Neural progenitor cell (in vitro differentiated cells): ENCODE measurements around the gene KCNH2. TPM values are rescaled to one million over a fixed set of nuclear protein-coding genes. Genes with fewer than 3 reads are reported as not detected.

Experiments
- DNase-seq: peaks from one replicate; pipeline ENCODE4 v3.0.0-alpha.2; 2016; ENCODE audit warnings: low spot score
- H2AFZ ChIP-seq: fragments of 200-600 bp; sonication (generic); replicated peaks from 2 replicates; pipeline ENCODE4 v1.6.1; 2016; ENCODE audit warnings: antibody characterized with exemption
- H3F3A ChIP-seq: fragments of 200-600 bp; sonication (generic); 2 replicates; pipeline ENCODE4 v1.6.1; 2016; ENCODE audit warnings: antibody characterized with exemption, low read depth
- H3K27ac ChIP-seq: fragments of 200-600 bp; sonication (generic); 2 replicates; pipeline ENCODE4 v1.5.1; 2016; ENCODE audit warnings: mild to moderate bottlenecking
- H3K27me3 ChIP-seq: fragments of 200-600 bp; sonication (generic); 2 replicates; pipeline ENCODE4 v1.6.1; 2016; ENCODE audit warnings: mild to moderate bottlenecking, moderate library complexity
- H3K36me3 ChIP-seq: fragments of 200-600 bp; sonication (generic); 2 replicates; pipeline ENCODE4 v1.5.1; 2016
- H3K4me1 ChIP-seq: fragments of 200-600 bp; sonication (generic); 2 replicates; pipeline ENCODE4 v1.6.1; 2016; ENCODE audit warnings: mixed run types
- H3K4me2 ChIP-seq: fragments of 200-600 bp; sonication (generic); 2 replicates; pipeline ENCODE4 v1.6.1; 2016
- H3K4me3 ChIP-seq: fragments of 200-600 bp; sonication (generic); 2 replicates; pipeline ENCODE4 v1.5.1; 2016
- H3K79me2 ChIP-seq: fragments of 200-600 bp; sonication (generic); 2 replicates; pipeline ENCODE4 v1.6.1; 2016; ENCODE audit warnings: low read depth
- H3K9ac ChIP-seq: fragments of 200-600 bp; sonication (generic); 2 replicates; pipeline ENCODE4 v1.6.1; 2016
- H3K9me3 ChIP-seq: fragments of 200-600 bp; sonication (generic); 2 replicates; pipeline ENCODE4 v1.5.1; 2016; ENCODE audit warnings: low read depth
- H4K20me1 ChIP-seq: fragments of 200-600 bp; sonication (generic); 2 replicates; pipeline ENCODE4 v1.6.1; 2016; ENCODE audit warnings: low read depth
- H3K27ac Mint-ChIP-seq: 3 replicates; pipeline ENCODE4 v1.8.0; 2021; ENCODE audit warnings: mixed read lengths
- H3K27me3 Mint-ChIP-seq: 2 replicates; pipeline ENCODE4 v1.8.0; 2022; ENCODE audit warnings: low read depth, mild to moderate bottlenecking, inconsistent platforms, moderate library complexity, mixed read lengths; ENCODE audit not compliant: insufficient read depth
- H3K36me3 Mint-ChIP-seq: 3 replicates; pipeline ENCODE4 v1.8.0; 2021; ENCODE audit warnings: mixed read lengths
- H3K4me1 Mint-ChIP-seq: 3 replicates; pipeline ENCODE4 v1.8.0; 2021; ENCODE audit warnings: mixed read lengths
- H3K4me3 Mint-ChIP-seq: 3 replicates; pipeline ENCODE4 v1.8.0; 2021; ENCODE audit warnings: mild to moderate bottlenecking, moderate library complexity, mixed read lengths
- H3K9me3 Mint-ChIP-seq: 3 replicates; pipeline ENCODE4 v1.8.0; 2020; ENCODE audit warnings: mixed read lengths
- EZH2 ChIP-seq: fragments of 200-600 bp; sonication (generic); IDR thresholded peaks from 2 replicates; pipeline ENCODE4 v1.6.1; 2017; ENCODE audit warnings: antibody characterized with exemption, mild to moderate bottlenecking, moderate library complexity
- EZH2phosphoT487 ChIP-seq: fragments of 200-600 bp; sonication (generic); IDR thresholded peaks from 2 replicates; pipeline ENCODE4 v1.6.1; 2017; ENCODE audit warnings: antibody characterized with exemption
- total RNA-seq: library from RNA; depleted of rRNA; stranded (reverse); fragments of >200 nt; gene quantifications from 2 replicates; pipeline ENCODE4 v1.2.3, GENCODE V29; 2015; ENCODE audit warnings: low replicate concordance
- TF ChIP-seq, protein P1 (sequence below): fragments of 200-600 bp; sonication (generic); IDR thresholded peaks from 2 replicates; pipeline ENCODE4 v1.5.1; 2017; ENCODE audit warnings: antibody characterized with exemption, mild to moderate bottlenecking

KCNH2 gene
- total RNA-seq, 1 donor from 2014 or later: 2.6 TPM

DNA sequence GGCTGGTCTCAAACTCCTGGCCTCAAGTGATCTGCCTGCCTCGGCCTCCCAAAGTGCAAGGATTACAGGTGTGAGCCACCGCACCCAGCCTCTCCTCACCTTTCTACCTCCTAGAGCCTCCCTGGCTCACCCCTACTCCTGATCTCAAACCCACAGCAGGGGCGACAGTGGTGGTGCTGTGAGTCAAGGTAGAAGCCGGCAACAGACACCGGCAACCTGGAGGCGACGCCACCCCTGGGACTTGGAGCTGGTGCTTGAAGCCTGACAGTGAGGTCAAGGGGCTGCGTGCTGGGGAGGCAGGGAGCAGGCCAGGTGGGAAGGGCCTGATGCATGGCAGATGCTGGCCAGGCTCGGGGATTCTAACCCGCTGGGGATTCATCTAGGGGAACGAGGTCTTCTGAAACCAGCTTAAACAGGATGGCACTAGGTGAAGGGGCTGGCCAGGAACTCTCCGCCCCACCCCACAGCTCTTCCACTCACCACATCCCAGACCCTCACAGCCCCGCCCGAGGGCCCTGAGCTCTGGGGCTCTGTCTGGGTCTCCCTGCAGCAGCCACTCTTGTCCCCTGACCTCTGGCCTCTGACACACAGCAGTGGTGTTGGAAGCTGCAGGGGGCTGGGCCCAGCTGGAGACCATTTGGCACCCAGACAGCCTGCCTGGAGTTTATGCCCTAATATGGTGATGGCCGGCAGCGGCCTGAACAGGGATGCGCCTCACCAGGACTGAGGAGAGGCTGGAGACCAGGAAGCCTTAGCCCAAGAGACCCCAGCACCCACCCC is 16.4 kb downstream of the KCNH2 start:
- H3K27ac Mint-ChIP-seq: no peak overlapping the region
- no peak overlapping the region for H3K27ac ChIP-seq

DNA sequence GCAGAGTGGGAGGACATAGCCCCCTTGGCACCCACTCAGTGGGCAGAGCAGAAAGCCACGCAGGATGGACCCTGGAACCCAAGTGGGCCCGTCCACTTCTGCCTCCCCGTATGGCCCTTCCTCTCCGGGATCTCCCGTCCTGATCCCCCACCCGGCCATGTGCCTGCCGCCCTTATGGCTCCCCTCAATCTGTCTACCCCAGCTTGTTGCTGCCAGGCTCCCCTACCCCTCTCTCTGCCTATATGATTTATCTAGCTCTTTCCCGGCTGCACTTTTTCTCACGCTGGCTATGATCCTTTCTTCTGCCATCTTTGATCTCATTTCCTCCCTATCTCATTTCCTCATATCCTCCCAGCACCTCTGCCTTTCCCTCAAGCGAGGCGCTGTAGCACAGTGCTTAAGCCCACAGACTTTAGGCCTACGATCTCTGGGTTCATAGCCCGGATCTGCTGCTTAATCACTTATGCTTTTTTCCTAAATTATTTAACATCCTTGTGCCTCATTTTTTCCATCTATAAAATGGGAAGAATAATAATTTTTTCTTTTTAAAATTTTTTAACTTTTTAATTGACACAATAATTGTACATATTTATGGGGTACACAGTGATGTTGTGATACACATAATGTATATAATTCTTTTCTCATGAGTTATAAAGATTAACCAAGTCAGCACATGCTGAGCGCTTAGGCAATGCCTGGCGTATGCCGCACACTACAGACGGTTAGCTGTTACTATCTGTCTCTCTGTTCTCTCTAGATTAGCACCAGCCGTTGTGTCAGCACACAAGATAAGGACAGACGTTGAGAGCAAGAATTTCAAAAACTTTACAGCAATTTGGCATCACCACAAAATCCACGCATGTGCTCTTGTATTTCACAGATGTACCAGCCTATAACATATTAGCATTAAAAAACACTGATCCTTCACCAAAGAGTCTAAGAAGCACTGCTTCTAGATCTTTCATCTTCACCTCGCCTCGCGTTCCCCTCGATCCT is 18.1 kb downstream of the KCNH2 start:
- Mint-ChIP-seq H3K27me3 (peaks cover 18% of the 10 kb centered on the region), H3K36me3 (peaks cover 4% of the 10 kb centered on the region), H3K9me3 (no peaks in the 10 kb centered on the region), H3K4me1 (peaks cover 28% of the 10 kb centered on the region), H3K4me3 (no peak overlapping the region), H3K27ac (peak overlapping the region; percentile 12)
- no peak overlapping the region for H3K9ac ChIP-seq
- H3K4me3 ChIP-seq: no peak overlapping the region
- no peak for DNase-seq
- no peaks in the 10 kb centered on the region for H3K79me2 ChIP-seq
- H3K27ac ChIP-seq: no peak overlapping the region
- no peak overlapping the region for H2AFZ ChIP-seq
- TF ChIP-seq EZH2 (no peak), EZH2phosphoT487 (no peak)
- TF ChIP-seq, protein P1, sequence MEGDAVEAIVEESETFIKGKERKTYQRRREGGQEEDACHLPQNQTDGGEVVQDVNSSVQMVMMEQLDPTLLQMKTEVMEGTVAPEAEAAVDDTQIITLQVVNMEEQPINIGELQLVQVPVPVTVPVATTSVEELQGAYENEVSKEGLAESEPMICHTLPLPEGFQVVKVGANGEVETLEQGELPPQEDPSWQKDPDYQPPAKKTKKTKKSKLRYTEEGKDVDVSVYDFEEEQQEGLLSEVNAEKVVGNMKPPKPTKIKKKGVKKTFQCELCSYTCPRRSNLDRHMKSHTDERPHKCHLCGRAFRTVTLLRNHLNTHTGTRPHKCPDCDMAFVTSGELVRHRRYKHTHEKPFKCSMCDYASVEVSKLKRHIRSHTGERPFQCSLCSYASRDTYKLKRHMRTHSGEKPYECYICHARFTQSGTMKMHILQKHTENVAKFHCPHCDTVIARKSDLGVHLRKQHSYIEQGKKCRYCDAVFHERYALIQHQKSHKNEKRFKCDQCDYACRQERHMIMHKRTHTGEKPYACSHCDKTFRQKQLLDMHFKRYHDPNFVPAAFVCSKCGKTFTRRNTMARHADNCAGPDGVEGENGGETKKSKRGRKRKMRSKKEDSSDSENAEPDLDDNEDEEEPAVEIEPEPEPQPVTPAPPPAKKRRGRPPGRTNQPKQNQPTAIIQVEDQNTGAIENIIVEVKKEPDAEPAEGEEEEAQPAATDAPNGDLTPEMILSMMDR: no peak
- H3K4me1 ChIP-seq: peaks cover 9% of the 10 kb centered on the region
- peaks cover 3% of the 10 kb centered on the region for H4K20me1 ChIP-seq
- no peak overlapping the region for H3K4me2 ChIP-seq
- no peaks in the 10 kb centered on the region for H3K36me3 ChIP-seq
- H3K9me3 ChIP-seq: no peaks in the 10 kb centered on the region
- no peaks in the 10 kb centered on the region for H3K27me3 ChIP-seq
- no peaks in the 10 kb centered on the region for H3F3A ChIP-seq

More for the DNA sequence above, 16.4 kb downstream of the KCNH2 start:
- no peaks in the 10 kb centered on the region for H3K9me3 Mint-ChIP-seq
- H3K27me3 Mint-ChIP-seq: peaks cover 19% of the 10 kb centered on the region
- no peaks in the 10 kb centered on the region for H3K79me2 ChIP-seq
- H3K4me1 ChIP-seq: no peaks in the 10 kb centered on the region
- no peak overlapping the region for H2AFZ ChIP-seq
- no peaks in the 10 kb centered on the region for H3K27me3 ChIP-seq
- peaks cover 4% of the 10 kb centered on the region for H3K36me3 Mint-ChIP-seq
- TF ChIP-seq EZH2: no peak
- TF ChIP-seq EZH2phosphoT487: no peak
- TF ChIP-seq, protein P1: no peak
- H3K4me3 Mint-ChIP-seq: no peak overlapping the region
- H3K36me3 ChIP-seq: no peaks in the 10 kb centered on the region
- no peaks in the 10 kb centered on the region for H4K20me1 ChIP-seq
- no peaks in the 10 kb centered on the region for H3F3A ChIP-seq
- H3K4me2 ChIP-seq: no peak overlapping the region
- peaks cover 24% of the 10 kb centered on the region for H3K4me1 Mint-ChIP-seq
- no peaks in the 10 kb centered on the region for H3K9me3 ChIP-seq
- H3K9ac ChIP-seq: no peak overlapping the region
- H3K4me3 ChIP-seq: no peak overlapping the region
- DNase-seq: no peak

DNA sequence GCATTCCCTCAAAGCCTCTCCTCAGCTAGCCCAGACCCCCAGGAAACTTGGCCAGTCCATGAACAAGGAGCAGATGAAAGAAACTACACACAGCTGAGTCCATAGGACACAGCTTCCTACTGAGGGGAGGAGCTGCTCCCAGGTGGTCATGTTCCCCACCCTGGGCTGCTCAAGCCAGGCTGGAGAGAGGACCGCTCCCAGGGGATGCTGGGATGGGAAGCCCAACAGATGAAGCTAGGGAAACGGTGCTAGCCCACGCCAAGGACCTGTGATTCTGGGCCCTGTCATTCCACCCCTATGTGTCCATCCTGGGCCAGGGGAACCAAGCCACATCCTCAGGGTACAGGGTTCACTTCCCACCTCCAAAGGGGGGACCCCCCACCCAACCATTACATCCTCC is 19.0 kb downstream of the KCNH2 start:
- H3K27me3 ChIP-seq: no peaks in the 10 kb centered on the region
- Mint-ChIP-seq H3K36me3 (peaks cover 4% of the 10 kb centered on the region), H3K27me3 (peaks cover 13% of the 10 kb centered on the region), H3K4me1 (peaks cover 21% of the 10 kb centered on the region), H3K4me3 (no peak overlapping the region), H3K9me3 (no peaks in the 10 kb centered on the region), H3K27ac (peak overlapping the region; percentile 21)
- no peak for DNase-seq
- H3K9ac ChIP-seq: no peak overlapping the region
- H3K36me3 ChIP-seq: no peaks in the 10 kb centered on the region
- H2AFZ ChIP-seq: no peak overlapping the region
- H4K20me1 ChIP-seq: peaks cover 3% of the 10 kb centered on the region
- peaks cover 9% of the 10 kb centered on the region for H3K4me1 ChIP-seq
- no peak overlapping the region for H3K27ac ChIP-seq
- no peaks in the 10 kb centered on the region for H3K9me3 ChIP-seq
- no peaks in the 10 kb centered on the region for H3F3A ChIP-seq
- H3K4me2 ChIP-seq: no peak overlapping the region
- no peak overlapping the region for H3K4me3 ChIP-seq
- H3K79me2 ChIP-seq: no peaks in the 10 kb centered on the region
- TF ChIP-seq EZH2phosphoT487 (no peak), EZH2 (no peak)
- TF ChIP-seq, protein P1: no peak
